GM19351 (cell line): Measurements from ENCODE around the gene FGD4.

ENCODE experiments used
- ATAC-seq: cut with Tn5 transposase; IDR thresholded peaks from one replicate; pipeline ENCODE4 v1.9.1; 2021; ENCODE audit warnings: mild to moderate bottlenecking, moderate library complexity; ENCODE audit not compliant: unreplicated experiment

FGD4 gene

GRCh38 chr12:32596030-32596429 lies 196.7 kb downstream of the FGD4 start:
- ATAC-seq: no peak

- no peak for ATAC-seq
Measured at GRCh38 chr12:32598688-32599087, 199.3 kb downstream of the FGD4 start.

GRCh38 chr12:32600681-32601080 lies 201.3 kb downstream of the FGD4 start:
- ATAC-seq: no peak

GRCh38 chr12:32603071-32603470 lies 203.7 kb downstream of the FGD4 start:
- no peak for ATAC-seq

GRCh38 chr12:32603858-32604257 lies 204.5 kb downstream of the FGD4 start:
- ATAC-seq: peak; percentile 96

GRCh38 chr12:32604565-32604964 lies 205.2 kb downstream of the FGD4 start:
- ATAC-seq: no peak

GRCh38 chr12:32605326-32606095 lies 206.2 kb downstream of the FGD4 start:
- ATAC-seq: no peak

GRCh38 chr12:32606443-32606842 lies 207.1 kb downstream of the FGD4 start:
- no peak for ATAC-seq

- ATAC-seq: peak; percentile 94
Measured at GRCh38 chr12:32609966-32610365, 210.6 kb downstream of the FGD4 start.

- no peak for ATAC-seq
Measured at GRCh38 chr12:32611986-32612385, 212.6 kb downstream of the FGD4 start.

GRCh38 chr12:32612658-32613614 lies 213.6 kb downstream of the FGD4 start:
- no peak for ATAC-seq

GRCh38 chr12:32615441-32615840 lies 216.1 kb downstream of the FGD4 start:
- no peak for ATAC-seq

GRCh38 chr12:32617534-32617933 lies 218.2 kb downstream of the FGD4 start:
- ATAC-seq: no peak

GRCh38 chr12:32618115-32618514 lies 218.8 kb downstream of the FGD4 start:
- ATAC-seq: no peak

- ATAC-seq: no peak
Measured at GRCh38 chr12:32627976-32628375, 228.6 kb downstream of the FGD4 start.

GRCh38 chr12:32641287-32641901 lies 242.0 kb downstream of the FGD4 start:
- no peak for ATAC-seq

- no peak for ATAC-seq
Measured at GRCh38 chr12:32644431-32644830, 245.1 kb downstream of the FGD4 start.

GRCh38 chr12:32647275-32647674 lies 247.9 kb downstream of the FGD4 start:
- ATAC-seq: no peak

GRCh38 chr12:32650508-32650907 lies 251.2 kb downstream of the FGD4 start:
- ATAC-seq: no peak

- no peak for ATAC-seq
Measured at GRCh38 chr12:32651151-32651955, 252.0 kb downstream of the FGD4 start.

GRCh38 chr12:32651956-32652210 lies 252.5 kb downstream of the FGD4 start:
- ATAC-seq: no peak
